Stimulated activated CD8-positive, alpha-beta memory T cell treated with anti-CD3 and anti-CD28 coated beads, Interleukin-2, amount 100 ng/mL, for 48 hours (primary cell): Measurements from ENCODE around the gene NKG7.

ENCODE experiments used
- DNase-seq, 2 donors: peaks; one replicate each; pipeline ENCODE4 v3.0.0-alpha.2; 2020; ENCODE audit warnings: low read depth in 2 of 2

The NKG7 gene

DNA sequence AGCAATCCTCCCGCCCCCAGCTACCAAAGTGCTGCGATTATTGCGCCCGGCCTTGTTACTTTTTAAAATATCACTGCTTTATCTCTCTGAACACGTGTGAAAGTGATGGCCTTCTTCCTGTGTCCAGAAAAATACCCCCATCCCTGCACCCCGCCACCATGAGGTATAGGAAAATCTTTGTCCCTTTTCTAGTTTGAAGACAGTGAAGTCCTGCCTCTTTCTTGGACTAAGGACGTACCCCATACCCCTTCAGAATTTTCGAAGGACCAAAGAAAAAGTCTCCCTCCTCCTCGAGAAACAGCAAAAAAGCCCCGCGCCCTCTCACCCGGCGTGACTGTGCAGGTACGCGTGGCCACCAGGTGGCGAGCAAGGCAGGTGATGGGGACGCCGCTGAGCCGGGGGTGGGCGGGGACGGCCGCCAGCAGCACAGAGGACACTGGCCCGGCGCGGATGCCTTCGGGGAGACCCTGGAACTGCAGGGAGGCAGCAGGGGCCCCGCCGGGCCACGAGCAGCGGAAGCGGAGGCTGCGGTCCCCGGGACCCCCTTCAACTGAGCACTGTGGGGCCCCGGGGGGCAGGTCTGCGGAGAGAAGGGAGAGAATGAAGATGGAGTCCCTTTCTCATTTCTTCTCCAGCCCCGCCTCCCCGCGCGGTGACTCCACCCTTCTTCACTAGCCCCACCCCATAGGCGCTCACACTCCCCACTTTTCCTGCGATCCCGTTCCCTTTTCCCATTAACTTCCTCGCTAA is 33.7 kb downstream of the NKG7 start:
- peak; percentile 81 to 89 for DNase-seq

- no peak for DNase-seq
These were observed 34.4 kb downstream of the NKG7 start for GRCh38 chr19:51337861-51338562.

- DNase-seq, result no peak
These were observed 35.2 kb downstream of the NKG7 start for GRCh38 chr19:51337141-51337860.

- no peak for DNase-seq
These were observed 38.5 kb downstream of the NKG7 start for GRCh38 chr19:51333836-51334460.

GRCh38 chr19:51331716-51332115 is 40.7 kb downstream of the NKG7 start:
- DNase-seq, result no peak

GRCh38 chr19:51331193-51331592 is 41.3 kb downstream of the NKG7 start:
- DNase-seq, result no peak

DNA sequence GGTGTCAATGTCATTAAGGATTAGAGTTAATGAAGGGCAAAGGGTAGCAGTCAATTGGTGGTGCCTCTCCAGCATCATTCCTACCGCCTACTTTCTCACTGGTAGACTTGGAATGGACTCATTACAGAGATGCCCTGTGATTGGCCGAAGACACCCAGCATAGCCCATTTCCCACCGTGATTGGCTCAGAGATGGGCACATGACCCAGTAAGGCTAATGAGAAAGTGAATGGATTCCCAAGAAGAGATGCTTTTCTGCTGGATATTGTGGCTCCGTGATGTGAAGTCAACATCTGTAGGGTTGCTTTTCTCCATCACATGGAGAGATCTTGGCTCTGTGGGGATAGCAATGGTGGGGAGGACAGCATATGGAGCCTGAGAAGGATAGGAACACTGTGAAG is 42.1 kb downstream of the NKG7 start:
- no peak for DNase-seq

- DNase-seq, result no peak
These were observed 43.0 kb downstream of the NKG7 start for GRCh38 chr19:51329411-51329810.

- peak; percentile 57 to 65 for DNase-seq
These were observed 45.1 kb downstream of the NKG7 start for GRCh38 chr19:51327066-51328001.

GRCh38 chr19:51326216-51327065 is 46.0 kb downstream of the NKG7 start:
- DNase-seq, result no peak

DNA sequence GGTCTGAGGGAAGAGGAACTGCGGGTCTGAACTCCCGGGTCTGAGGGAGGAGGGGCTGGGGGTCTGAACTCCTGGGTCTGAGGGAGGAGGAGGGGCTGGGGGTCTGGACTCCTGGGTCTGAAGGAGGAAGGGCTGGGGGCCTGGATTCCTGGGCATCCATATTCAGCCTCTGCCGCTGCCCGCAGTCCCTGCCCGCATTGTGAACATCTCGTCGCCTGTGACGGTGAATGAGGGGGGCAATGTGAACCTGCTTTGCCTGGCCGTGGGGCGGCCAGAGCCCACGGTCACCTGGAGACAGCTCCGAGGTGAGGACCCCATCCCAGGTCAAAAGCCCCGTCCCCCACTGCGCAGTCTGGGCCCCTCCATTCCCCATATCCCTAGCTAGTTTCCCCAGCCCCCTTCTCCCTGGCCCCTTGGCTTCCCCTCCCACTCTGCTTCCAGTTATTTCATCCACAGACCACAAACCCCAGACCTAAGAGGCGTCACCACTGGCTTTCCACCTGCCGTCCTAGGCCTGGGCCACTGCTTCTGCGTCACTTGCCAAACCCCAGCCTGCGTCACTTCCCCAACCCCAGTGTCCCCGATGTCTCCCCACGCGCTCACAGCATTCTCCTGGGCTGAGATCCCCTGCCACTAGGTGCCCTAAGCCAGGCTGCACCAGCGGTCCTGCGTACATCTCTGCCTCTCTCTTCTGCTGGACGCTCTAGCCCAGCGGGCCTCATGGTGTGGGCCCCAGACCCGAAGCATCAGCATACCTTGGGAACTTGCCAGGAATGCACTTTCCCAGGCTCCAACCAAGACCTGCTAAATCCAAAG is 47.1 kb downstream of the NKG7 start:
- peak in 1 of 2 donors; percentile 26 for DNase-seq

- DNase-seq, result no peak
These were observed 48.3 kb downstream of the NKG7 start for GRCh38 chr19:51324167-51324481.

- no peak for DNase-seq
These were observed 48.8 kb downstream of the NKG7 start for GRCh38 chr19:51323481-51324166.

GRCh38 chr19:51321799-51322198 is 50.7 kb downstream of the NKG7 start:
- DNase-seq, result no peak
